Endodermal cell (in vitro differentiated cells): Measurements from ENCODE around the gene CACNA1S. TPM values are rescaled to one million over a fixed set of nuclear protein-coding genes. Genes with fewer than 3 reads are reported as not detected.

Experiments
- DNase-seq: peaks from one replicate; pipeline ENCODE4 v3.0.0-alpha.2; 2017
- H3K27ac ChIP-seq: 2 replicates; pipeline ENCODE4 v1.5.1; 2013; ENCODE audit warnings: mild to moderate bottlenecking, low read depth, low read length, moderate library complexity
- H3K27me3 ChIP-seq: 2 replicates; pipeline ENCODE4 v1.6.1; 2013; ENCODE audit warnings: mild to moderate bottlenecking, low read length, moderate library complexity; ENCODE audit not compliant: insufficient read depth, control insufficient read depth, poor library complexity, severe bottlenecking
- H3K36me3 ChIP-seq: 2 replicates; pipeline ENCODE4 v1.7.0; 2013; ENCODE audit warnings: mild to moderate bottlenecking, low read length, moderate library complexity; ENCODE audit not compliant: control insufficient read depth, insufficient read depth
- H3K4me1 ChIP-seq: one replicate; pipeline ENCODE4 v1.7.0; 2013; ENCODE audit warnings: low read length; ENCODE audit not compliant: control insufficient read depth, insufficient read depth
- H3K4me3 ChIP-seq: 2 replicates; pipeline ENCODE4 v1.5.1; 2013; ENCODE audit warnings: mild to moderate bottlenecking, low read length, moderate library complexity
- H3K9ac ChIP-seq: 2 replicates; pipeline ENCODE4 v1.6.1; 2013; ENCODE audit warnings: mild to moderate bottlenecking, low read length, moderate library complexity; ENCODE audit not compliant: poor library complexity, severe bottlenecking; ENCODE audit errors: extremely low read depth
- H3K9me3 ChIP-seq: 2 replicates; pipeline ENCODE4 v1.6.1; 2013; ENCODE audit warnings: mild to moderate bottlenecking, low read length, moderate library complexity; ENCODE audit not compliant: control insufficient read depth
- H3K27ac Mint-ChIP-seq: 2 replicates; pipeline ENCODE4 v1.8.0; 2020; ENCODE audit warnings: mixed read lengths
- H3K27me3 Mint-ChIP-seq: 2 replicates; pipeline ENCODE4 v1.8.0; 2021; ENCODE audit warnings: mild to moderate bottlenecking, mixed read lengths; ENCODE audit not compliant: insufficient read depth
- H3K36me3 Mint-ChIP-seq: 2 replicates; pipeline ENCODE4 v1.8.0; 2020; ENCODE audit warnings: low read depth, mixed read lengths
- H3K4me1 Mint-ChIP-seq: 2 replicates; pipeline ENCODE4 v1.8.0; 2020; ENCODE audit warnings: mixed read lengths
- H3K4me3 Mint-ChIP-seq: 2 replicates; pipeline ENCODE4 v1.8.0; 2020; ENCODE audit warnings: mild to moderate bottlenecking, moderate library complexity, mixed read lengths
- H3K9me3 Mint-ChIP-seq: 2 replicates; pipeline ENCODE4 v1.8.0; 2020; ENCODE audit warnings: mild to moderate bottlenecking, mixed read lengths
- CTCF ChIP-seq: fragments of 200-600 bp; sonication (generic); conservative IDR thresholded peaks from 2 replicates; pipeline ENCODE4 v1.5.0; 2021; ENCODE audit warnings: antibody characterized with exemption, mild to moderate bottlenecking
- WGBS, 2 experiments: methylation state at CpG; one replicate each; pipeline versions ENCODE4 v1.1.5 to v1.1.7; 2013; ENCODE audit warnings: missing lambda C conversion rate in 2 of 2, mixed read lengths in 1 of 2; ENCODE audit not compliant: insufficient coverage in 1 of 2, insufficient read length in 1 of 2; 5-methylcytosine and 5-hydroxymethylcytosine counted together
- total RNA-seq, 2 donors: library from RNA; stranded (reverse); fragmentation: NEBNext Ultra II Directional in 1 of 2; extraction: Animal tissue kit (Norgen Biotek cat#: 25700) in 1 of 2; gene quantifications; 2 replicates in 1 of 2; 3 replicates in 1 of 2; pipeline ENCODE4 v1.2.1, GENCODE V29; 2021

CACNA1S gene
- total RNA-seq, 2 donors from 2014 or later, result 0.11 to 0.13 TPM

- Histone ChIP-seq H3K27ac (no peak overlapping the region), H3K9ac (no peak overlapping the region), H3K36me3 (no peaks in the 10 kb centered on the region), H3K4me1 (no peaks in the 10 kb centered on the region), H3K27me3 (peaks cover 24% of the 10 kb centered on the region), H3K4me3 (no peak overlapping the region), H3K9me3 (no peaks in the 10 kb centered on the region)
- no peaks in the 10 kb centered on the region for H3K36me3 Mint-ChIP-seq
- no peak overlapping the region for H3K27ac Mint-ChIP-seq
- no peak for TF ChIP-seq CTCF
- H3K27me3 Mint-ChIP-seq, result peaks cover 37% of the 10 kb centered on the region
- DNase-seq, result no peak
- no peak overlapping the region for H3K4me3 Mint-ChIP-seq
- H3K4me1 Mint-ChIP-seq, result peaks cover 15% of the 10 kb centered on the region
- no peaks in the 10 kb centered on the region for H3K9me3 Mint-ChIP-seq
- WGBS, 2 experiments, result 84 to 100% methylated on average over 1 to 3 of the region's 3 CpGs
These were observed 554 bp downstream of the CACNA1S start for GRCh38 chr1:201111672-201112071.

- 90 to 96% methylated on average over 3 to 7 of the region's 7 CpGs for WGBS, 2 experiments
- H3K4me1 Mint-ChIP-seq, result peaks cover 13% of the 10 kb centered on the region
These were observed 1.1 kb downstream of the CACNA1S start for GRCh38 chr1:201111156-201111555.

GRCh38 chr1:201110616-201111015 is 1.6 kb downstream of the CACNA1S start:
- Histone ChIP-seq H3K9ac (no peak overlapping the region), H3K9me3 (no peaks in the 10 kb centered on the region), H3K36me3 (no peaks in the 10 kb centered on the region), H3K4me3 (no peak overlapping the region), H3K4me1 (no peaks in the 10 kb centered on the region), H3K27ac (no peak overlapping the region), H3K27me3 (peaks cover 19% of the 10 kb centered on the region)
- TF ChIP-seq CTCF, result no peak
- Mint-ChIP-seq H3K9me3 (no peaks in the 10 kb centered on the region), H3K27me3 (peaks cover 27% of the 10 kb centered on the region), H3K4me1 (peaks cover 11% of the 10 kb centered on the region), H3K27ac (no peak overlapping the region), H3K36me3 (no peaks in the 10 kb centered on the region), H3K4me3 (no peak overlapping the region)
- 81 to 100% methylated on average over 2 to 5 of the region's 5 CpGs for WGBS, 2 experiments
- no peak for DNase-seq

More at GRCh38 chr1:201111156-201111555, 1.1 kb downstream of the CACNA1S start:
- Histone ChIP-seq H3K4me3 (no peak overlapping the region), H3K27ac (no peak overlapping the region), H3K27me3 (peaks cover 24% of the 10 kb centered on the region), H3K36me3 (no peaks in the 10 kb centered on the region), H3K9ac (no peak overlapping the region), H3K4me1 (no peaks in the 10 kb centered on the region), H3K9me3 (no peaks in the 10 kb centered on the region)
- TF ChIP-seq CTCF, result no peak
- Mint-ChIP-seq H3K27ac (no peak overlapping the region), H3K27me3 (peaks cover 32% of the 10 kb centered on the region), H3K4me3 (no peak overlapping the region), H3K9me3 (no peaks in the 10 kb centered on the region), H3K36me3 (no peaks in the 10 kb centered on the region)
- DNase-seq, result no peak
